GM19239 (cell line): ENCODE data around the gene KIF7.

ENCODE experiments used
- DNase-seq: peaks from one replicate; pipeline ENCODE4 v3.0.0; 2011; ENCODE audit warnings: low spot score; ENCODE audit not compliant: insufficient read length
- FAIRE-seq: peaks from 2 replicates; lab custom pipeline; 2011; peaks lifted over from hg19 to GRCh38; lab: Jason Lieb, UNC

KIF7 gene

DNA sequence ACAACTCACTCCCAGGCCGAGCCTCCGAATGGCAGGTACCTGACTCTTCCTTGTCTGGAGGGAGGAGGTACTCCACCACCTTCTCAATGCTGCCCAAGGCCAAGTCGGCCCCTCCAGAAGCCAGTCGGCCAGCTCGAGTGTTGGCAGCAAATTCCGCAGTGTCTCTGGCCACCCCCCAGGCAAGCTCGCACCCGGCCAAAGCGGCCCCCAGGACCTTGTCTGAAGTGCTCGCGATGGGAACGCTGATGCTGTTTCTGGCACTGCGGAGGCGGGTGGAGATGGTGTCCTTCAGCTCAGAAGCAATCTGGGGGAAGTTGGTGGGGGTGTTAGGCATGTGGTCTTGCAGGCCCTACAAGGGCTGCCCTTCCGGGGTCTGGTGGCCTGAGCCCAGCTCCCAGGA is 14.7 kb upstream of the KIF7 start:
- no peak for FAIRE-seq

DNA sequence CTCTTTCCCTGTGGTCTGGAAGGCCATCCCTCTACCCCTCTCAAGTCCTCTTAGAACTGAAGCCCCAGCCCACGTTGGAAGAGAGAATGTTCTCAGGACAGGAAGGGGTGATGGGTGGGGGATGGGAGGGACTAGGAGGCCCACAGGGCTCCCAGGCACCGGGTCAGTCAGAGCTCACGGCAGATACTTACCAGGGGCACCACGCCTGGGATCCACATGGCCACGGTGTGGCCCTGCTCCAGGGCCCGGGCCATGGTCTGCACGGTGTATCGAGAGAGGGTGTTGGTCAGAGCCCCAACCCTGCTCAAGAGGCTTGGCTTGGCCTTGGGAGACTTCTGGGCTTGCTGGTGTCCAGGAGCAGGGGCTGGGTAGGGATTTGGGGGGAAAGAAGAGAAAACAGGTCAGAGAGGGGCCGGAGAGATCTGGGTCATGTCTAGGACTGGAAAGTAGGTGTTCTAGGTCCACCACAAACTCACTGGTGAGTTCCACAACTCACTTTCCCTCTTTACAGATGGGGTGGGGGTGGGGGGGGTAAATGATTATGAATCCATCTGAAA is 14.1 kb upstream of the KIF7 start:
- DNase-seq = no peak
- FAIRE-seq = no peak

More for the DNA sequence above, 14.7 kb upstream of the KIF7 start:
- DNase-seq = no peak

DNA sequence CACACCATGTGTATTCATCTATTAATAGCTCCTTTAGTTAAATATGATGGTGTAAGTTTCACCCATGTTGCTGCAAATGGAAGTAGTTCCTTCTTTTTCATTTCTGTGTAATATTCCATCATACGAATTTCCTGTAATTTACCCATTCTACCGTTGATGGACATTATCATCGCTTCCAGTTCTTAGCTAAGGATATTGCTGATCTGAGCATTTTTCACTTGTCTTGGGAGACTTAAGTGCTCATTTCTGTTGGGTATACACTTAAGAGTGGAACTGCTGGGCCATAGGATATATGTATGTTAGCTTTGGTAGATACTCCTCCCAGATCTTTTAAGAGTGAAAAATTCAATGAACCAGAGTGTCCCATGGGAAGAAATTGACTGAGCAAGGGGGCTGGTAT is 12.9 kb upstream of the KIF7 start:
- FAIRE-seq (no peak), DNase-seq (no peak)

DNA sequence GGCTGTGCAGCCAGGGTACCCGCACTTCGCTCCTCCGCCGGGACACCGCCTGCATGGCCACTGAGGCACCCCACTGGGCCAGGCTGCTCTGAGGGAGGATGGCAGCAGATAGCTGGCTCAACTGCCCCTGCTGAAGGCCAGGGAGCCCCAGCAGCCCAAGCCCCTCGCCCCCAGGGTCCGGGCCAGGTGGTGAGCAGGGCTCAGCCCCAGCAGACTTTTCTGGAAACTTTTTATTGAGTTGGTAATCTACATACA is 12.4 kb upstream of the KIF7 start:
- FAIRE-seq = no peak
- DNase-seq = no peak

DNA sequence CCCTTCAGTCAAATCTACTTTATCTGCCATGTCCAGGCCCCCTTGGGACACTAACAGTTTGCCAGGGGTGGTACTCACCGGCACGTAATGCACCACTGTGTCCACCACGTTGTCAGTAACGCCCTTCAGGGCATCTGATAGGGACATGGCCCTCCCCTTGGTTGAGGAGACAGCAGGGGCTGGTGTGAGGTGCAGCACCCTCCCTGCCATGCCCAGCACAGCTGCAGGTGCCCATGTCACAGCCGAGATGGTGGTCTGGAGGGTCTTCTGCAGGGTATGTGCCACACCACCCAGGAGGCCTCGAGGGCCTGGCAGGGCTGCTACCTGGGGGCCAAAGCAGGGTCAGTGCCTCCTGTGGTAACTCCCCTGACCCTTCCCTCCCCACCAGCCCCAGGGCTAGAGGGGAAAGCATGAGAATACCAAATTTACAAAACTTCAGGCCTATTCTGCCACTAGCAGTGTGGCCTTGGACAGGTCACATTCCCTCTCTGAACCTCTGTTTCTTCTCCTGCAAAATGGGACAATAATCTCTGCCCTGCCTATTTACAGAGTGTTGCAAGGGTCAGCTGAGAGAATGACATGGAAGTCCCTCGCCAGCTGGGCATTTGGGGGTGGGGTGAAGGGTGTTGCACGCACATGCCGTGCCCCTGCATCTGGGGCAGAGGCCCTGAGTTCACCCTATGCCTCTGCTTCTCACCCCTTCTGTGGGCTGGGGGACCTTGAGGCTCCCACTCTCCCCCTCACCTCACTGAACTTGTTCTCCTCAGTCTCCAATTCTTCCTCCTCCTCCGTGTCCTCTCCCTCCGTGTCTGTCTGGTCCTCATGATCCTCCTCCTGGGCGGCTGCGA is 11.8 kb upstream of the KIF7 start:
- FAIRE-seq = no peak
- DNase-seq = no peak

DNA sequence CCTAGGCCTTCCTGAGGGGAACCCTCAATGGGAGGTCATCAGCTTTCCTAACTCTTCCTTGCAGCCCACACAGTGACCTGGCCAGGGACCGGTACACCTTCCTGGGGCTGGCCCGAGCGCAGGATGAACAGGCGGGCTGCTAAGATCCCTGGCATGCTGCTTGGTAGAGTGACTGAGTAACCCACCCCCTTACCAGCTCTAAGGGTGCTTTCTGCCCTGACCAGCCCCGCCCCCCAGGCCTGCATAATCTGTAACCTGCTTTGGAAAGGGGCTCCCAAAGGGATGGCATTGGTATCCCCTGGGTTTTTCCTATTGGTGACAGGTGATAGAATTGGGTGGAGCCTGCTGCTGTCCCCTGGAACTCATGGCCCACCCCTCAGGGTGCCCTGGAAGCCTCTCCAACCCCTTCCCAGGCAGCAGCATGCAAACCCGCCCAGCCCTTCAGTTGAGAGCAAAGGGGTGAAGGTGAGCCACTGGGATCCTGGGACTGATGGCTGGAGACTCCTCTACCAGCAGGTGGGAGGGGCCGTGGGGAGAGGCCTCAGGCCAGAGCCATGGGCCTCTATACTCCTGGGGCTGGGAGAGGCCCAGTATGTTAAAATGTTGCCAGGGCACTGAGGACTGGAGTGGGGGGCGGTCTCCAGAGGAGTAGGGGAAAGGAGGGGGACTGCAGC is 11.1 kb upstream of the KIF7 start:
- FAIRE-seq (no peak), DNase-seq (no peak)

DNA sequence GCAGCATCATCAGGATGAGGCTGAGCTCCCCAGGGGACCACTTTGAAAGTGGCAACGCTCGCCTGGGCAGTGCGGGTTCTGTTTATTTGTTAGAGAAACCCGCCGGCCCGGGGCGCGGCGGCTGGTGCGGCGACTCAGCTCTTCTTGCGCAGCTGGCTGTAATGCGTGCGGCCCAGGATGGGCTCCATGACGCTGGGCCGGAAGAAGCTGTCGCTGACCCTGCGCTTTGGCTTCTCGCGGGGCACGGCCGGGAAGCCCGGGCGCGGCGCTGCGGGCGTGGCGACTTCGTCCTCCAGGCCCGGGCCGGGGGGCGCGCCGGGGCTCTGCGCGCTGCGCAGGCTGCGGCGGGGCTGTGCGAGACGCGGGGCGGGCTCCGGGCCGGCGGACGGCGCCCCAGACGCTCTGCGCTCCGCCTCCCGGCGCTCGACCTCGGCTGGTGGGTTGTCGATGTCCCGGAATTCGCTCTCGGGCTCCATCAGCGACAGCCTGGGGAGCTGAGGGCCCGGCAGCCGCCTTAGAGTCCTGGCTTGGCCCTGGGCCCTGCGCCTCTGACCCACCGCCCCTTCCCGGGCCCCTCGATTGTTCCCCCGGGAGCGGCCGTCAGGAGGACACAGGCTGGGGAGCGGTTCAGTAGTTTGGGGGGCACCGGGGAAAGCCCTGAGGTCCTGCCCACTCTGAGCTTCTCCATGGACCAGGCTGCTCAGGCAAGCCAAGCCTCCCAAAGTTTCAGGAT is 10.3 kb upstream of the KIF7 start:
- DNase-seq (no peak), FAIRE-seq (no peak)

DNA sequence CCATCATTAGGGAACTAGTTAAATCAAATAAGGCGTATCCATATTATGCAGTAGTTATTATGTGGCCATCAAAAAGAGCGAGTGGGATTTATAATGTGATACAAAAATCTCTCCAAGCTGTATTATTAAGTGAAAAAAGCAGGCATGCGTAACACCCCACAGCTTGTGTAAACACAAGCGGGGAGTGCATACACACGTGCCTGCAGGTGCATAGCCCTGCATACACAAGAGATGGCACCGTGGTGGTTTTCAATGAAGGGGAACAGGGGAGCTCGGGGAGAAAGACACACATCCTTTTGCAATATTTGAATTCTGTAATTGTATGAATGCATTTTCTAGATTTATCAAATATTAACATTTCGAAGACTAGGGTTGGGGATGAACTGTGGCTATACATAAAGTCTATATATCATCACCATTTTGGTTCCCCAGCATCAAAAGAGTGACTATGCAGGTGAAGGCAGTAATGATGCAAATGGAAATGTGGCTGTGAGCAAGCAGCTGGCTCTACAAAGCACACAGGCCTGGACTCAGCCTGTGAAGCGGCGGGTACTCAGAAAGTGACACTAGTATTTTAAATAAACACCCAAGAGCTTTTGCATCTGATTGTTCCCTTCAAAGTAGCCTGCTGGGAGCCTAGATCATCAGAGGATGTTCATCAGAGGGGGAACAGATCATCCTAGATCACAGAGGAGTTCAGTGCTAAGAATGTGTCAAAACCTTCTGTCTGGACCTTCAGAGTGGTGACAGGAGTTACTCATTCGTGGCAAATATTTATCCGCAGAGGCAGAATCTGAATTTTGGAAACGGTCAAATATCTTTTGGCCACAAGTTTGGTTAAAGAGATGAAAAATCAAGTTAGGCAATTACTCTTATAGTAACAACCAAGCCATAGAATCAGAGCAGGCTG is 9.4 kb upstream of the KIF7 start:
- FAIRE-seq (no peak), DNase-seq (no peak)

DNA sequence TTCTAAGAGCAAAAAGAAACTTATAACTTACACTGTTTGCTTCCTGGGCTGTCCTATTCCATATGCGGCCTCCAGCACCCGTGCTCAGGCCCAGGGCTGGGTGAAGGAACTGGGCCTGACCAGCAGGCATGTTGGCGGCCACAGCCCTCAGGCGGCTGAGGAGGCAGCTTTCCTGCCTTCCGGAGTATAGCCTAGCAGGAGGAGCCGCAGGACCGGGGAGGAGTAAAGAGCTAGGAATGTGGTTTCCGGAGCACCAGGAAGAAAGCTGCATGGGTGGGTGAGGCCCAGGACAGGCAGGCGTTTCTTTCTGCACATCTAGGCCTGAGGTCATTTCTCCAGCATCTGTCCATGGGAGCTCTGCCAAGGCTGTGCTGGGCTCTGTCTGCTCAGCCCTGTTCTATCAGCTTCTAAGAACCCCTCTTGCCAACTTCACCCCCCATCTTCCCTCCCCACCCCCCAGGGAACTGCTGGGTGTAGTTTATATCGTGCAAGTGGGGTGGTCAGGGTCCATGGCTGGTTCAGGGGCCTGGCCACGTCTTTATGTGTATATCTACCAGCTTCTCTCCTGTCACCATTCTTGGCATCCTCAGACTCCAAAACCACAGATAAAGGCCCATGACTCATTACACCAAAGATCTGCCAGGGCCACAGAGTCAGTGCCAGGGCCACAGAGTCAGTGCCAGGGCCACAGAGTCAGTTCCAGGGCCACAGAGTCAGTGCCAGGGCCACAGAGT is 7.8 kb upstream of the KIF7 start:
- no peak for FAIRE-seq

DNA sequence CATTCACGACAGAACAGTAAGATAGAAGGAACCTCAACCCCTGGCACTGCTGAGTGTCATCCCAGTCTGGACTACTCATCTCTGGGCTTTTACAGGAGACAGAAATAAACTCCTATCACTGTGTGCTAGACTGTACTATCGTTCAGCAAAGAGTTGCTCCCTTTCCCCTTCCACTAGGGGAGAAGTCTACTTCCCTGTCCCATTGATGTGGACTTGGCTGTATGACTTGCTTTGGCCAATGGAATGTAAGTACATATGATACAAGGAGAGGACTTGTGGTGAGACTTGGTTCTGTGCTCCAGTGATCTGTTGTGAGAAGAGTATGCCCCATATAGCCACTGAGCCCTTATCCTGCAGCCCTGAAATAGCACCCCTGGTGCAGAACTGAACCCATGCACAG is 5.3 kb upstream of the KIF7 start:
- no peak for DNase-seq
- no peak for FAIRE-seq

More for the DNA sequence above, 7.8 kb upstream of the KIF7 start:
- DNase-seq = no peak

DNA sequence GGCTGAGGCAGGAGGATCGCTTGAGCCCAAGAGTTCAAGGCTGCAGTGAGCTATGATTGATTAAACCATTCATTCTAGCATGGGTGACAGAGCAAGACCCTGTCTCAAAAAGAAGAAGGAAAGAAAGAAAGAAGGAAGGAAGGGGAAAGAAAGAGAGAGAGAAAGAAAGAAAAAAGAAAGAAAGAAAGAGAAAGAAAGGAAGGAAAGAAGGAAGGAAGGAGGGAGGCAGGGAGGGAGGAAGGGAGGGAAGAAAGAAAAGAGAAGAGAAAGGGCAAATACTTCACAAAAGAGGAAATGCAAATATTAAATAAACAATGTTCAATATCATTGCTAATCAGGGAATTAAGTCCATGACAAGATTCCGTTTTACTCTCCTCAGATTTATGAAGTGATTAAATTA is 4.0 kb upstream of the KIF7 start:
- FAIRE-seq = no peak
- no peak for DNase-seq

DNA sequence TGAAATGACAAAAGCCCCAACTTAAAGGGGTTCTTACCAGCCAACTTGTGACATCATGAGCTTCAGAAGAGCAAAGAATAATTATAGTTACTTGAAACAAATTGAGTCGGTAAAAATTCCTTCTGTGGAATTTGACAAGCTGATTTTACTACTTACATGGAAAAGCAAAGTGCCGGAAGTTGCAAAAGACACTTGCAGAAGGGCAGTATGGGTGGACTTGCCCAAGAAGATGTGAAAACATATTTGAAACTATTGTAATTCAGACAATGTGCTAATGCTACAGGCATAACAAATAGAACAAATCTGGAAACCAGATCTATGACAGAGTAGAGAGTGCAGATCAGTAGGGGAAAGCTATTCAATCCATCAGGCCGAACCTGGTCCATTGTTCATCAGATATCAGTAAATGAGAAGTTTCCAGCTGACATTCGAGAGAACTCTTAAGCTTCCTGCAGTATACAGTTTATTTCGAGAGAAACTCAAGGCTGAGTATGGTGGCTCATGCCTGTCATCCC is 2.5 kb upstream of the KIF7 start:
- FAIRE-seq = no peak
- no peak for DNase-seq

DNA sequence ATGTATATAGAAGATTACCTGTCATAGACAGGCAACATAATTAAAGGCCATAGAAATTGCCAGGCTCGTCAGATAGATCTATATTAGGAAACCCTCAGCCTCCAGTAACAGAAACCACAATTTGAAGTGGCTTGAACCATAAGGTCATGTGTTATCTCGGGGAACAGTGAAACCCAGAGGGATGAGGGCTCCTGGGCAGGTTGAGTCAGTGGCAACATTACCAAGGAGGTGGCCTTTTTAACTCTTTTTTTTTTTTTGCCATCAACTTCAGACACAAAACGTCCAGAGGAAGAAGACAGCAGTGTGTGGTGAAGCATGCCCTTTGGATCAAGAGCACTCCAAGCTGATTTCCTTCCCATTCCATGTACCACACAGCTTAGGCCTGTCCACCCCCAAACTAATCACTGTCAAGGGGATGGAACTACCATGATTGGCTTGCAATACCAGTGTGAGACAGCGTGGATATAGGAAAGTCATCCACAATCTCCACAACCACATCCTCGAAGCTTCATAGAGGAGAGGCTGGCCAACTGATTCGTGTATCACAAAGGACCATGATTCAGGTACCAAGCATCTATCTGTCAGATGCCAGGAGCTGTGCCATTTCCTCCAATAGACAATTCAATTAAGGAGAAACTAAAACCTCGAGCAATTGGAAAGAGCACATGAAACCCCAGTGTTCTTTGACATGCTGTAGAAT is 999 bp upstream of the KIF7 start:
- FAIRE-seq (no peak), DNase-seq (no peak)

DNA sequence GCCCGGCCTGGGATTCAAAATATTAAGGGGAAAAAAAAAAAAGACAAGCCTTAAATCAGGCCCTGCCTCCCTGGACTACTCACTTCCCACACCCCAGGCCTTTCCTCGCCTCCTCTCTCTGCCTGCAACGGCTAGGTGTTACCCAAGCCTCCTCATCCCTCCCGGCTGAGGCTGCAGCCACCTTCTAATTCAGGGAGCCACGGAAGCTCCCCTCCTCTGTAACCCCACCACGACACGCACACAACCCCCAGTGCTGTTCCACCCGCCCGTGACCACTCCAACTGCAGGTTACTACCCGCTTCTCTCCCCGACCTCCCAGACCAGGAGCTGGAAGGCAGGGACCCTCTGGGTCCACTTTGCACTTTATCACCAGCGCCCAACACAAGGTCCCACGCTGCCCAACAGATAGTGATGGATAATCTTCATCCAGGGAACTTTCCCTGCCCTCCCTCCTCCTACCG is 936 bp downstream of the KIF7 start:
- no peak for DNase-seq

DNA sequence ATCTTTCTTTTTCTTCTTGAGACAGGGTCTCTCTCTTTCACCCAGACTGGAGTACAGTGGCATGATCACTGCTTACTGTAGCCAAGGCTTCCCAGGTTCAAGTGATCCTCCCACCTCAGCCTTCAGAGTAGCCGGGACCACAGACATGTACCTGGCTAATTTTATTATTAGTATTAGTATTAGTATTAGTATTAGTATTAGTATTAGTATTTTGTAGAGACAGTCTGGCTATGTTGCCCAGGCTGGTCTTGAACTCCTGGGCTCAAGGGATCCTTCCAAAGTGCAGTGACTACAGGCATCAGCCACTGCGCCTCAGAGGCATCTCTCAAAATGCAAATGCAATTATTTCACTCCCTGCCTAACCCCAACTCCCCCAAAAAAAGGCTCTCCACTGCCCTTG is 1.7 kb downstream of the KIF7 start:
- FAIRE-seq (no peak), DNase-seq (no peak)

More for the DNA sequence above, 936 bp downstream of the KIF7 start:
- no peak for FAIRE-seq

DNA sequence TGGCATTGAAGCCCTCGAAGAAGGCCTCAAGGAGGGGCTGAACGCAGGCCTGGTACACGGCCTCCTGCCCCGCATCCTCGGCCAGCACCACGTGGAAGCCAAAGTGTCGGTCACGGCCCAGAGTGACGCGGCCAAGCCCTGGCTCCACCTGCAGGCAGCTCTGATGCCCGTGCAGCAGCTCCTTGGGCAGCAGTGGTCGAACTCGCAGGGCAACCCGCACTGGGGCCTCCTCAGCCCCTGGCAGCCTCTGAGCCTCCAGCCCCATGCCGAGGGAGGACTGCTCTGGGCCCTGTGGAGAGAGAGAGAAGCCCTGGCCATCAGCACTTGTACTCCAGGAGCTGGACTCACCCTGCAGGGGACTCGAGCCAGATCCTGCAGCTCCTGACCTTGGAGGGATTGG is 2.6 kb downstream of the KIF7 start:
- no peak for FAIRE-seq
- DNase-seq = no peak

DNA sequence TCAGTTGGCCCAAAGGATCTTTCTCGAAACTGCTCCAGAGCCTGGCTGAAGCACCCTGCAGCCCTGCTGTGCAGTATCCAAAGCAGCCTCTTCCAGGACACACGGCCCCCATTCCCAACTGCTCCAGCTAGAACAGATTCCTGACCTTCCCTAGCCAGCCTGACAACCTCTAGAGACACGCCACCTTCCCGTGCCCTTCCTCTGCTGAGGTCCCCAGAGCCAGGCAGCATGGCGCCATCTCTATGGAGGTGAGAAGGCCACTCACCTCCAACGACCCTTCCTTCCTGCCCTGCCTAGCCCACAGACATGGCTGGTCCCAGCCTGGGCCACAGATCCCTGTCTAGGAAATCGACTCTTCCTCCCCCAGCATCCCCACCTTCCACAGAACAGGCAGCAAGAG is 3.1 kb downstream of the KIF7 start:
- no peak for FAIRE-seq
- DNase-seq = no peak

DNA sequence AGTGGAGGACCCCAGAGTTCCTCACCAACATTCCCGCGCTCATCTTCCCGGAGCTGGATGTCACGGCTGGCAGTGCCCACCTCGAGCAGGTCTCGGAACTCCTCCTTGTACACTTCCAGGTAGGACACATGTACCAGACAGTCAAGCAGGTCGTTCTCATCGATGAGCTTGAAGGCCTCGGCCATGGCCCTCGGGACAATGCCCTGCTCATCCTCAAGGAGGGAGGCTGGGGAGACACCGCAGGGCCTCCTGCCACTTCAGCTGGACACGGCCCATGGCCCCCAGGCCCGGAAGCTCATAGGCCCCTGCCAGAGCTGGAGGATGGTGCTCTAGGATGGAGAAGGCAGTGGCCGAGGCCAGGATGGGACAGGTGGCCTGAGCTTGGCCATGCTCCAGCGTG is 5.6 kb downstream of the KIF7 start:
- FAIRE-seq = no peak
- no peak for DNase-seq
